Measurements from ENCODE around the gene TMEM178B.
"Not testable (repeated sequence)": the region's sequence is repeated elsewhere in the genome, so short reads cannot be mapped to it uniquely, and the experiment has no call there.

Gene TMEM178B

DNA sequence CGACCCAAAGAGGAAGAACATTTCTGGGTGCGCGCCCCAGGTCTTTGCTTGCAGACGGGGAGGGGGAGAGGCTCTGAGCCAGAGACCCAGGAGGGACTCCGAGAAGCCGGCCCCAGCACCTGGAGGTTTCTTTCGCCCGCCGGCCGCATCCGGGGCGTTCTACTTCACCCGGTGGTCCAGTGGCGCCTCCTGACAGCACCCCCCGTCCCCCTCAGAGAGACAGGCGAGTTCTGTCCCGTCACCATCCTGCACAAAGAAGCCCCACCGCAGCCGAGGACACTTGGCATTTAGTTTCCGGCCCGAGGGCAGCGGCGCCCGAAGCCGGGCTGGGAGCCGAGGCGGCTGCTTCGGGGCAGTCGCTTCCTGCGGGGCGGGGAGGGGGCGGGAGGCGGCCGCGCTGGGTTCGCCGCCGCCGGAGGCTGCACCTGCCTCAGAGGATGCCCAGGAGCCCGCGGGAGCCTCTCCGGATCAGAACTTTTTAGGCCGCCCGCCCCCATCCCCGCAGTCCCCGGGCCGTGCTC lies at the start of gene TMEM178B:
Gene TMEM178B (plus strand): TSS at position 424 of the 521 bp plus-strand sequence.
- TF ChIP-seq GATA1 (IDR thresholded peaks at IDR 0.05; ENCODE audit: low read depth, low read length) (no peak), POLR2A (IDR thresholded peaks at IDR 0.05; ENCODE audit: low read length) (no peak)
- no peak for DNase-seq

- no peak for TF ChIP-seq POLR2A (IDR thresholded peaks at IDR 0.05; ENCODE audit: low read length)
- TF ChIP-seq GATA1 (IDR thresholded peaks at IDR 0.05; ENCODE audit: low read depth, low read length), result no peak
- no peak for DNase-seq
Observed at GRCh38 chr7:141024668-141025067, 49.2 kb upstream of the TMEM178B start.

DNA sequence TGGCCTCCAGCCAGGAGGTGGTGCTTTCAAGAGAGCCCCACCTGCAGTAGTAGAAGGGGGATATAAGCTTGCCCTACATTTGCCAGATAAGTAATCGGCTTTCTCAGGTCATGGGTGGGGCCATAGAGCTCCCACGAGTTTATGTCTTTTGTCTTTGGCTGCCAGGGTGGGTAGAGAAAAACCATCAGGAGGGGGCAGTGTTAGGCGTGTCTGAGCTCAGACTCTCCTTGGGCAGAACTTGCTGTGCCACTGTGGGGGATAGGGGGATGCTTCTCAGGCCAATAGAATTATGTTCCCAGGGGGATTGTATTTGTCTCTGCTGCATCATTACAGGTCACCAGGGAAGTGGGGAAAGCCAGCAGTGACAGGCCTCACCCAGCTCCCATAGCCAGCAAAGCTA lies 46.8 kb upstream of the TMEM178B start:
- no peak for DNase-seq
- TF ChIP-seq POLR2A (IDR thresholded peaks at IDR 0.05; ENCODE audit: low read length) (no peak), GATA1 (IDR thresholded peaks at IDR 0.05; ENCODE audit: low read depth, low read length) (no peak)

DNA sequence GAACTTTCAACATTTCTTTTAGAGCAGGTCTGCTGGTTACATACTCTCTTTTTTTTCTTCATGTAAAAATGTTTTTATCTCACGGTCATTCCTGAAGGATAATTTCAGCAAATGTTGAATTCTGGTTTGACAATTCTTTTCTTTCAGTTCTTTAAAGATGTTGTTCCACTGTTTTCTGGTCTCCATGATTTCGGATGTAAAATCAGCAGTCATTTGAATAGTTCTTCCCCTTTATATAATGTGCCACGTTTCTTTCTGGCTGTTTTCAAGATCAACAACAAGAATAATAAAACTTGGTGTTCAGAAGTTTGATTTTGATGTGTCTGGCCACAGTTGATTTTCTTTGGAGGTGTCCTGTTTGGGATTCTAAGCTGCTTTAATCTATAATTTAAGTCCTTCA lies 45.1 kb upstream of the TMEM178B start:
- DNase-seq, result no peak
- no peak for TF ChIP-seq POLR2A (IDR thresholded peaks at IDR 0.05; ENCODE audit: low read length)

DNA sequence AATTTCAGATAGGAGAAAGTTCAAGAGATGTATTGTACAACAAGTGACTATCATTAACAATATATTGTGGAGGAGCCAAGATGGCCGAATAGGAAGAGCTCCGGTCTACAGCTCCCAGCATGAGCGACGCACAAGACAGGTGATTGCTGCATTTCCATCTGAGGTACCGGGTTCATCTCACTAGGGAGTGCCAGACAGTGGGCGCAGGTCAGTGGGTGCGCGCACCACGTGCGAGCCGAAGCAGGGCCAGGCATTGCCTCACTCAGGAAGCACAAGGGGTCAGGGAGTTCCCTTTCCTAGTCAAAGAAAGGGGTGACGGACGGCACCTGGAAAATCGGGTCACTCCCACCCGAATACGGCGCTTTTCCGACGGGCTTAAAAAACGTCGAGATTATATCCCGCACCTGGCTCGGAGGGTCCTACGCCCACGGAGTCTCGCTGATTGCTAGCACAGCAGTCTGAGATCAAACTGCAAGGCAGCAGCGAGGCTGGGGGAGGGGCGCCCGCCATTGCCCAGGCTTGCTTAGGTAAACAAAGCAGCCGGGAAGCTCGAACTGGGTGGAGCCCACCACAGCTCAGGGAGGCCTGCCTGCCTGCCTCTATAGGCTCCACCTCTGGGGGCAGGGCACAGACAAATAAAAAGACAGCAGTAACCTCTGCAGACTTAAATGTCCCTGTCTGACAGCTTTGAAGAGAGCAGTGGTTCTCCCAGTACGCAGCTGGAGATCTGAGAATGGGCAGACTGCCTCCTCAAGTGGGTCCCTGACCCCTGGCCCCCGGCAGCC lies 41.1 kb upstream of the TMEM178B start:
- not testable (repeated sequence) for DNase-seq

DNA sequence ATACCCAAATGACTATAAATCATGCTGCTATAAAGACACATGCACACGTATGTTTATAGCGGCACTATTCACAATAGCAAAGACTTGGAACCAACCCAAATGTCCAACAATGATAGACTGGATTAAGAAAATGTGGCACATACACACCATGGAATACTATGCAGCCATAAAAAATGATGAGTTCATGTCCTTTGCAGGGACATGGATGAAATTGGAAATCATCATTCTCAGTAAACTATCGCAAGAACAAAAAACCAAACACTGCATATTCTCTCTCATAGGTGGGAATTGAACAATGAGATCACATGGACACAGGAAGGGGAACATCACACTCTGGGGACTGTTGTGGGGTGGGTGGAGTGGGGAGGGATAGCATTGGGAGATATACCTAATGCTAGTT lies 35.8 kb upstream of the TMEM178B start:
- DNase-seq, result not testable (repeated sequence)

GRCh38 chr7:141039376-141039775 lies 34.5 kb upstream of the TMEM178B start:
- no peak for TF ChIP-seq GATA1 (IDR thresholded peaks at IDR 0.05; ENCODE audit: low read depth, low read length)
- TF ChIP-seq POLR2A (IDR thresholded peaks at IDR 0.05; ENCODE audit: low read length), result no peak
- DNase-seq, result no peak

DNA sequence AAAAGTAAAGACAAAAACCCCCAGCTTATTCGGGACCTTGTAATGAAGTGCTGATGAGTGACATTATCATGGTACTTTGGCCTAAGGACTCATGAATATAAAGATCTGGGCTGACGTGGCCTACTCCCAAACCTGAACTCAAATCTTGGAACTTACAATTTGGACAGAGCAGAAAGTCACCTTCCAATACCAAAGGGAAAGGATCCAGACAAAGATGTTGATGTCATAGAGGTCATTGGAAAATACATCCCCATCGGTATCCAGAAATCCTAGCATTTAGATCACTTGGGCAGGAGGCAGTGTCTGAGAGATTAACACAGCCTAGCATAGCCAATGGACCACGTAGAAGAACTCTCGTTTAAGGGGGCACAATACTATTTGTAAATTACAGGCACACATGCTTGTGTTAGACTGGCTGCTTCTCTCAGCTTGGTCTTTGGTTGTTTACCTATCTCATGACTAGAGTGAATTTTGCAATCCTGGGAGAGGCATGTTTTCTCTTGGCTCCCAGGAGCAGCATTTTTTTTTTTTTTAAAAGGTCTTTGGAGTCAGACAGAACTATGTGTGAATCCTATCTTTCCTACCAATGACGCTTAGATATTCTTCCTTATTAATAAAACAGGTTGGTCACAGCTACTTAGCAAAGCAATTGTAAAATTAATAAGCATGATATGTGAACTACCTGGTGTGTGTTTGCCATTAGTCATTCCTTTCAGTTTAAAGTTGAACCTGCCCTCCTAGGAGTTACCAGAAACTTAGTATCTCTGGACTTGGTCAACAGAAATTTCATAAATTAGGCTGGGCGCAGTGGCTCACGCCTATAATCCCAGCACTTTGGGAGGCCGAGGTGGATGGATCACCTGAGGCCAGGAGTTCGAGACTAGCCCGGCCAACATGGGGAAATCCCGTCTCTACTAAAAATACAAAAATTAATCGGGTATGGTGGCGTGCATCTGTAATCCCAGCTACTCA lies 31.4 kb upstream of the TMEM178B start:
- no peak for DNase-seq
- TF ChIP-seq GATA1 (IDR thresholded peaks at IDR 0.05; ENCODE audit: low read depth, low read length) (no peak), POLR2A (IDR thresholded peaks at IDR 0.05; ENCODE audit: low read length) (no peak)

- TF ChIP-seq POLR2A (IDR thresholded peaks at IDR 0.05; ENCODE audit: low read length) (no peak), GATA1 (IDR thresholded peaks at IDR 0.05; ENCODE audit: low read depth, low read length) (no peak)
- no peak for DNase-seq
Observed at GRCh38 chr7:141043616-141044015, 30.2 kb upstream of the TMEM178B start.

GRCh38 chr7:141045126-141045841 lies 28.6 kb upstream of the TMEM178B start:
- no peak for DNase-seq
- no peak for TF ChIP-seq POLR2A (IDR thresholded peaks at IDR 0.05; ENCODE audit: low read length)
- TF ChIP-seq GATA1 (IDR thresholded peaks at IDR 0.05; ENCODE audit: low read depth, low read length), result no peak

GRCh38 chr7:141045842-141046620 lies 27.8 kb upstream of the TMEM178B start:
- no peak for TF ChIP-seq GATA1 (IDR thresholded peaks at IDR 0.05; ENCODE audit: low read depth, low read length)
- TF ChIP-seq POLR2A (IDR thresholded peaks at IDR 0.05; ENCODE audit: low read length), result no peak
- DNase-seq, result no peak

DNA sequence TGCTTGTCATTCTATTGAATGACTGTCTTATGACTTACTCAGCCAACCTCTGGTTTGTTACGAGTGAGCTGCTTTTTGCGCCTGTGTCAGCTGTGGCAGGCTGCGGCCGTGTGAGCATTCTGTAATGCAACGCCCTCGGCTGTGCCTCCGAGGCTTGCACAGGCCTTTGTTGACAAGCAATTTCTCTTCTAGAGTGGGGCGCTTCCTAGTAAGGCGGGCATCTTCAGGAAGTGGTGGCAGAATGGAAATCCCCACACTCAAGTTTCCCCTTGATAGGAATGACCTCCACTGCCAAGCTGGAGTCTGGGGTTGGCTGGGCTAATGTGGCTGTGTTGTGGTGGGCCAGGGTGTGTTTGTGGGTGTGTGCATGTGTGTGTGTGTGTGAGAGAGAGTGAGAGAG lies 20.2 kb upstream of the TMEM178B start:
- no peak for TF ChIP-seq POLR2A (IDR thresholded peaks at IDR 0.05; ENCODE audit: low read length)
- no peak for TF ChIP-seq GATA1 (IDR thresholded peaks at IDR 0.05; ENCODE audit: low read depth, low read length)
- no peak for DNase-seq

- no peak for DNase-seq
- no peak for TF ChIP-seq POLR2A (IDR thresholded peaks at IDR 0.05; ENCODE audit: low read length)
- TF ChIP-seq GATA1 (IDR thresholded peaks at IDR 0.05; ENCODE audit: low read depth, low read length), result no peak
Observed at GRCh38 chr7:141055146-141055545, 18.7 kb upstream of the TMEM178B start.
